Erythroblast (primary cell): ENCODE data around the gene FANCB.

Experiments
- GATA1 ChIP-seq: IDR thresholded peaks from 2 replicates; pipeline ENCODE4 v1.6.1; 2011; ENCODE audit warnings: low read depth, mild to moderate bottlenecking, control low read depth, low read length, moderate library complexity
- POLR2A ChIP-seq: IDR thresholded peaks from 2 replicates; pipeline ENCODE4 v1.6.1; 2011; ENCODE audit warnings: mild to moderate bottlenecking, low read length

DNA sequence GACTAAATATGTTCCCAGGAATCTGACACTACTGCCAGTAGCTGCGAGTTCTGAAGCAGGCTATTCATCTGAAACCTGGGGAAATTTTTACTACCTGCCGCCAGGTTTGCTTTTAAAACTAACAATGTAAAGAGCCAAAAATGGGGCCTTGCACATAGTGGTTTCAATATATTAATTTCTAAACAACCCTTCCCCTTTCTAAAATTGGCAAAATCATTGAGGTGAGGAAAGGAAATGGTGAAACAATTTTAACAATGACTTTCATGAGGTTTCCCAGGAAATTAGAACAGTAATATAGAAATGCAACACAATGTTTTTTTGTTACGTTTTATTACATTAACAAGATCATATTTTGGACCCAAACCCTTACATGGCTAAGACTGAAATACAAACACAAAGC lies 21.3 kb downstream of the FANCB start:
- TF ChIP-seq POLR2A (no peak), GATA1 (no peak)
